Liver (tissue), 9 donors: ENCODE data around the gene PIK3CA. TPM values are rescaled to one million over a fixed set of nuclear protein-coding genes. Genes with fewer than 3 reads are reported as not detected.

Experiments
- DNase-seq: peaks from one replicate; pipeline ENCODE4 v3.0.0-alpha.2; 2017; ENCODE audit warnings: low spot score
- H3K27ac ChIP-seq, 2 donors: one replicate each; pipeline ENCODE4 v1.7.0; 2013; ENCODE audit warnings: inconsistent platforms in 2 of 2, low read length in 2 of 2, control low read depth in 1 of 2, low read depth in 1 of 2, mild to moderate bottlenecking in 1 of 2
- H3K27me3 ChIP-seq, 4 donors: one replicate each; pipeline versions ENCODE4 v1.6.1 to v1.7.0; 2013; ENCODE audit warnings: low read length in 3 of 4, inconsistent platforms in 1 of 4, mild to moderate bottlenecking in 1 of 4, moderate library complexity in 1 of 4; ENCODE audit not compliant: control insufficient read depth in 4 of 4, insufficient read depth in 4 of 4
- H3K36me3 ChIP-seq, 4 donors: one replicate each; pipeline versions ENCODE4 v1.6.1 to v1.7.0; 2013; ENCODE audit warnings: low read length in 3 of 4, mild to moderate bottlenecking in 3 of 4, low read depth in 1 of 4, moderate library complexity in 1 of 4; ENCODE audit not compliant: control insufficient read depth in 4 of 4, insufficient read depth in 3 of 4
- H3K4me1 ChIP-seq, 4 donors: one replicate each; pipeline versions ENCODE4 v1.6.1 to v1.7.0; 2013; ENCODE audit warnings: low read length in 3 of 4, mild to moderate bottlenecking in 3 of 4, moderate library complexity in 1 of 4; ENCODE audit not compliant: control insufficient read depth in 4 of 4, insufficient read depth in 4 of 4
- H3K4me3 ChIP-seq, 3 donors: one replicate each; pipeline versions ENCODE4 v1.6.1 to v1.7.0; 2013; ENCODE audit warnings: low read length in 3 of 3, control low read depth in 1 of 3, low read depth in 1 of 3, mild to moderate bottlenecking in 1 of 3
- H3K9ac ChIP-seq, 2 donors: one replicate each; pipeline ENCODE4 v1.7.0; 2013; ENCODE audit warnings: low read length in 2 of 2, mild to moderate bottlenecking in 2 of 2, moderate library complexity in 2 of 2, control low read depth in 1 of 2, low read depth in 1 of 2
- H3K9me3 ChIP-seq, 4 donors: one replicate each; pipeline versions ENCODE4 v1.6.1 to v1.7.0; 2013; ENCODE audit warnings: low read length in 3 of 4; ENCODE audit not compliant: control insufficient read depth in 4 of 4
- ATF3 ChIP-seq: IDR thresholded peaks from 2 replicates; pipeline ENCODE4 v1.6.1; 2016; ENCODE audit warnings: antibody characterized with exemption
- FOXA1 ChIP-seq: IDR thresholded peaks from 2 replicates; pipeline ENCODE4 v1.6.1; 2016; ENCODE audit warnings: antibody characterized with exemption
- FOXA2 ChIP-seq: IDR thresholded peaks from 2 replicates; pipeline ENCODE4 v1.6.1; 2016; ENCODE audit warnings: antibody characterized with exemption
- RAD21 ChIP-seq, 2 donors: IDR thresholded peaks; 2 replicates each; pipeline ENCODE4 v1.6.1; 2016; ENCODE audit warnings: antibody characterized with exemption in 2 of 2, mild to moderate bottlenecking in 2 of 2
- SP1 ChIP-seq: IDR thresholded peaks from 2 replicates; pipeline ENCODE4 v1.6.1; 2018; ENCODE audit warnings: antibody characterized with exemption, mild to moderate bottlenecking
- YY1 ChIP-seq: IDR thresholded peaks from 2 replicates; pipeline ENCODE4 v1.6.1; 2016; ENCODE audit warnings: antibody characterized with exemption, mild to moderate bottlenecking
- WGBS: extraction: QIAGEN DNeasy Blood & Tissue Kit; methylation state at CpG from one replicate; pipeline ENCODE4 v1.1.7; 2013; 5-methylcytosine and 5-hydroxymethylcytosine counted together
- polyA plus RNA-seq, 2 donors: library from polyadenylated mRNA; stranded (reverse) in 1 of 2; unstranded in 1 of 2; fragments of 200-250 nt in 1 of 2; fragments of >200 nt in 1 of 2; fragmentation: Nextera tagmentation in 1 of 2; extraction: Ambion mirVana in 1 of 2; gene quantifications; one replicate each; pipeline versions ENCODE4 v1.2.1 to v1.2.3, GENCODE V29; 2013 to 2015
- total RNA-seq, 2 donors: library from RNA; depleted of rRNA; stranded (reverse); fragments of >200 nt; gene quantifications; one replicate each; pipeline ENCODE4 v1.2.3, GENCODE V29; 2014
- TF ChIP-seq, protein P1 (sequence below): IDR thresholded peaks from 2 replicates; pipeline ENCODE4 v1.6.1; 2016; ENCODE audit warnings: antibody characterized with exemption
- TF ChIP-seq, protein P2 (sequence below): IDR thresholded peaks from 2 replicates; pipeline ENCODE4 v1.6.1; 2016; ENCODE audit warnings: antibody characterized with exemption, mild to moderate bottlenecking
- donor health status: healthy.
- donor health status: healthy.
- donor health status: healthy.
- donor health status: healthy.
- donor health status: healthy.

PIK3CA gene
- total and polyA plus RNA-seq, 4 donors: 3.6 to 14.6 (median 7.2) TPM

DNA sequence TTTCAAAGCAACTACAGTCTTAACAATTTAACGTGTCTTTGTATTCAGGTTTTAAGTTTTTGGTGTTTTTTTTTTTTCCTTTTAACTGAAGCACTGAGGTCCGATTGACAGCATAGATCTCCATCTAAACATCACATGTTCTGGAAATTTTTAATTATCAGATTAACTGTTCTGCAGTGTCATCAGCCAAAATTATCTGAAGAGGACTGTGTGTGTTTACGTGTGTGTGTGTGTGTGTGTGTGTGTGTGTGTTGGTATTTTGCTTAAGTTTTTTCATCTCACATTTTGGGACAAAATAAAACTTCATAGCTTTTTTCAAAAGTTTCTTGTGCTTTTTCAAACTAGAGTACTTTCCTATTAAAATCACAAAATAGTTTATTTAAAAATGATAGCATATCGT is 1.8 kb downstream of the PIK3CA start:
- DNase-seq: no peak
- 26% methylated on average over 4 of the region's 4 CpGs for WGBS
- peaks cover 2 to 18% (median 6%) of the 10 kb centered on the region in 4 donors for H3K4me1 ChIP-seq
- peak overlapping the region in 1 of 2 donors; percentile 98 for H3K27ac ChIP-seq
- H3K9ac ChIP-seq: peak overlapping the region in 1 of 2 donors; percentile 82
- peak overlapping the region; percentile 89 to 95 (median 89) for H3K4me3 ChIP-seq
- H3K27me3 ChIP-seq: no peaks in the 10 kb centered on the region
- H3K36me3 ChIP-seq: no peaks in the 10 kb centered on the region
- TF ChIP-seq FOXA2: no peak
- no peak for TF ChIP-seq FOXA1
- H3K9me3 ChIP-seq: no peaks in the 10 kb centered on the region

DNA sequence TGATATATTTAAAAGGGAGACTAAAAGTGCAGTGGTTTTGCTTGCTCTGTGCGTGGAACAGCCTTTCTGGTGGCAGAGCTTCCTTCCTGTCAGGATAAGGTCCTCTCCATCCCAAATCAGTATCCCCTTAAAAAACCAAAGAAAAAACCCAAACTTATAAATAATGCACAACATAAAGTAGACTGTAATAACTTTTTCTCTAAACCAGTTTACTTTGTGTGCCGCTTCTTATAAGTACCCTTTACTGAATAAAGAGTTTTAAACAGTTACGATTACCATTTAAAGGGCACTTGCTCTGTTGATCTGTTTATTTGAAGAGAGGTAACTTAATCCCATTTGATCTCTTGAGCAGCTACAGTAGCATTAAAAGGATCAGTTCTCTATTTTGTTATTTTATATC is 2.5 kb downstream of the PIK3CA start:
- Histone ChIP-seq H3K36me3 (no peaks in the 10 kb centered on the region), H3K27me3 (no peaks in the 10 kb centered on the region), H3K4me3 (no peak overlapping the region), H3K9ac (no peak overlapping the region), H3K4me1 (peaks cover 2 to 18% (median 6%) of the 10 kb centered on the region in 4 donors), H3K27ac (no peak overlapping the region), H3K9me3 (no peaks in the 10 kb centered on the region)
- WGBS: 87% methylated on average over 3 of the region's 3 CpGs
- TF ChIP-seq YY1: no peak
- no peak for TF ChIP-seq SP1
- TF ChIP-seq, protein P1, sequence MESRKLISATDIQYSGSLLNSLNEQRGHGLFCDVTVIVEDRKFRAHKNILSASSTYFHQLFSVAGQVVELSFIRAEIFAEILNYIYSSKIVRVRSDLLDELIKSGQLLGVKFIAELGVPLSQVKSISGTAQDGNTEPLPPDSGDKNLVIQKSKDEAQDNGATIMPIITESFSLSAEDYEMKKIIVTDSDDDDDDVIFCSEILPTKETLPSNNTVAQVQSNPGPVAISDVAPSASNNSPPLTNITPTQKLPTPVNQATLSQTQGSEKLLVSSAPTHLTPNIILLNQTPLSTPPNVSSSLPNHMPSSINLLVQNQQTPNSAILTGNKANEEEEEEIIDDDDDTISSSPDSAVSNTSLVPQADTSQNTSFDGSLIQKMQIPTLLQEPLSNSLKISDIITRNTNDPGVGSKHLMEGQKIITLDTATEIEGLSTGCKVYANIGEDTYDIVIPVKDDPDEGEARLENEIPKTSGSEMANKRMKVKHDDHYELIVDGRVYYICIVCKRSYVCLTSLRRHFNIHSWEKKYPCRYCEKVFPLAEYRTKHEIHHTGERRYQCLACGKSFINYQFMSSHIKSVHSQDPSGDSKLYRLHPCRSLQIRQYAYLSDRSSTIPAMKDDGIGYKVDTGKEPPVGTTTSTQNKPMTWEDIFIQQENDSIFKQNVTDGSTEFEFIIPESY: no peak
- TF ChIP-seq FOXA1: no peak
- TF ChIP-seq ATF3: no peak
- DNase-seq: no peak

DNA sequence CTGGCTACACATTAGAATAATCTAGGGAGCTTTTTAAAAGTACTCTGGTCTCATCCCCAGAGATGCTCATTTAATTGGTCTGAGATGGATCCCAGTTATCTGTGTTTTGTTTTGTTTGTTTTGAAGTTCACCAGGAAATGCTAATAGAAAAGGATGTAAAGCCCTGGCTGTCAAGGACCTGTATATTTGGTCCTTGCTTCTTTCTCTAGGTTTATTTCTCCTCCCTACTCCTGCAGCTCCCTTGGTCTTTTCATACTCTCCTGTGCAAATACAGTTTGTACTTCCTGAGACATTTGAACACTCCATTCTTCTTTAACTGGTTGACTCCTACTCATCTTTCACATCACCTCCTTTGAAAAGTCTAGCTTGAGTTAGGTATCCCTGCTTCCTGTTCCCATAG is 3.3 kb downstream of the PIK3CA start:
- TF ChIP-seq, protein P2, sequence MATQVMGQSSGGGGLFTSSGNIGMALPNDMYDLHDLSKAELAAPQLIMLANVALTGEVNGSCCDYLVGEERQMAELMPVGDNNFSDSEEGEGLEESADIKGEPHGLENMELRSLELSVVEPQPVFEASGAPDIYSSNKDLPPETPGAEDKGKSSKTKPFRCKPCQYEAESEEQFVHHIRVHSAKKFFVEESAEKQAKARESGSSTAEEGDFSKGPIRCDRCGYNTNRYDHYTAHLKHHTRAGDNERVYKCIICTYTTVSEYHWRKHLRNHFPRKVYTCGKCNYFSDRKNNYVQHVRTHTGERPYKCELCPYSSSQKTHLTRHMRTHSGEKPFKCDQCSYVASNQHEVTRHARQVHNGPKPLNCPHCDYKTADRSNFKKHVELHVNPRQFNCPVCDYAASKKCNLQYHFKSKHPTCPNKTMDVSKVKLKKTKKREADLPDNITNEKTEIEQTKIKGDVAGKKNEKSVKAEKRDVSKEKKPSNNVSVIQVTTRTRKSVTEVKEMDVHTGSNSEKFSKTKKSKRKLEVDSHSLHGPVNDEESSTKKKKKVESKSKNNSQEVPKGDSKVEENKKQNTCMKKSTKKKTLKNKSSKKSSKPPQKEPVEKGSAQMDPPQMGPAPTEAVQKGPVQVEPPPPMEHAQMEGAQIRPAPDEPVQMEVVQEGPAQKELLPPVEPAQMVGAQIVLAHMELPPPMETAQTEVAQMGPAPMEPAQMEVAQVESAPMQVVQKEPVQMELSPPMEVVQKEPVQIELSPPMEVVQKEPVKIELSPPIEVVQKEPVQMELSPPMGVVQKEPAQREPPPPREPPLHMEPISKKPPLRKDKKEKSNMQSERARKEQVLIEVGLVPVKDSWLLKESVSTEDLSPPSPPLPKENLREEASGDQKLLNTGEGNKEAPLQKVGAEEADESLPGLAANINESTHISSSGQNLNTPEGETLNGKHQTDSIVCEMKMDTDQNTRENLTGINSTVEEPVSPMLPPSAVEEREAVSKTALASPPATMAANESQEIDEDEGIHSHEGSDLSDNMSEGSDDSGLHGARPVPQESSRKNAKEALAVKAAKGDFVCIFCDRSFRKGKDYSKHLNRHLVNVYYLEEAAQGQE: no peak
- no peak for TF ChIP-seq RAD21 (IDR thresholded peaks at IDR 0.05)
- no peak overlapping the region for H3K4me3 ChIP-seq
- peaks cover 2 to 21% (median 6%) of the 10 kb centered on the region in 4 donors for H3K4me1 ChIP-seq
- no peaks in the 10 kb centered on the region for H3K27me3 ChIP-seq
- no peaks in the 10 kb centered on the region for H3K36me3 ChIP-seq
- no peaks in the 10 kb centered on the region for H3K9me3 ChIP-seq
- H3K27ac ChIP-seq: no peak overlapping the region
- no peak for DNase-seq
- no peak overlapping the region for H3K9ac ChIP-seq
